NCI-H748 (cell line): ENCODE results near the gene DOP1A.
"Not testable (repeated sequence)": the region's sequence is repeated elsewhere in the genome, so short reads cannot be mapped to it uniquely, and the experiment has no call there.

Source experiments
- DNase-seq: peaks from one replicate; lab custom pipeline; 2025; ENCODE audit not compliant: unreplicated experiment; lab: John Stamatoyannopoulos, UW

The DOP1A gene

DNA sequence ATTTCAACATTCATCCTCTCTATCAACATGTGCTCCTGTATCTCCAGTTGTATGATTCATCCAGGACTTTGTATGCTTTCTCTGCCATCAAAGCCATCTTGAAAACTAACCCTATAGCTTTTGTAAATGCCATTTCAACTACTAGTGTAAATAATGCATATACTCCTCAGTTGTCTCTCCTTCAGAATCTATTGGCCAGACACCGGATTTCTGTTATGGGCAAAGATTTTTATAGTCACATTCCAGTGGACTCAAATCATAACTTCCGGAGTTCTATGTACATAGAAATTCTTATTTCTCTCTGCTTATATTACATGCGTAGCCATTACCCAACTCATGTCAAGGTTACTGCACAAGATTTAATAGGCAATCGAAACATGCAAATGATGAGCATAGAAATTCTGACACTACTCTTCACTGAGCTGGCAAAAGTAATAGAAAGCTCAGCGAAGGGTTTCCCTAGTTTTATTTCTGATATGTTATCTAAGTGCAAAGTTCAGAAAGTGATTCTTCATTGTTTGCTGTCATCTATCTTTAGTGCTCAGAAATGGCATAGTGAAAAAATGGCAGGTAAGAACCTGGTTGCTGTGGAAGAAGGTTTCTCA, 70.7 kb downstream of the DOP1A start:
- no peak for DNase-seq

DNA sequence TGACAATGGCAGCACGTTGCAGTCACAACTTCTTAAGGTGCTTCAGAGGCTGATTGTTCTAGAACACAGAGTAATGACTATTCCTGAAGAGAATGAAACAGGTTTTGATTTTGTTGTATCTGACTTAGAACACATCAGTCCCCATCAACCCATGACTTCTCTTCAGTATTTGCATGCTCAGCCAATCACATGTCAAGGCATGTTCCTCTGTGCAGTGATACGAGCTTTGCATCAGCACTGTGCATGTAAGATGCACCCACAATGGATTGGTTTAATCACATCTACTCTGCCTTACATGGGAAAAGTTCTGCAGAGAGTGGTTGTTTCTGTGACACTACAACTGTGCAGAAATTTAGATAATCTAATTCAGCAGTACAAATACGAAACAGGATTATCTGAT, 71.3 kb downstream of the DOP1A start:
- DNase-seq, result no peak

DNA sequence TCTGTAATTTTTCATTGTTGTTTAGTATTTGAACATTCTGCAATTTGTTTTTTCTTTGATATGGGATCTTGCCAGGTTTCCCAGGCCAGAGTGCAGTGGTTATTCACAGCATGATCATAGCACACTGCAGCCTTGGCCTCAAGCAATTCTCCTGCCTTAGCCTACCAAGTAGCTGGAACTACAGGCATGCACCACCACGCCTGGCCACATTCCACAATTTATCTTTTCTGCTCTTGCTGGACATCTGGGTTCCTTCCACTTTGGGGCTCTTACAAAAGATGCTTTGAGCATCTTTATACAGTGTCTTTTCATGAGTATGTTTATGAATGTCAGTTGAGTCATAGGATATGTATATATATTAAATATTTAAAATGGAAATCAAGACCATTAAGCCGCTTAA, 83.6 kb downstream of the DOP1A start:
- DNase-seq, result no peak

DNA sequence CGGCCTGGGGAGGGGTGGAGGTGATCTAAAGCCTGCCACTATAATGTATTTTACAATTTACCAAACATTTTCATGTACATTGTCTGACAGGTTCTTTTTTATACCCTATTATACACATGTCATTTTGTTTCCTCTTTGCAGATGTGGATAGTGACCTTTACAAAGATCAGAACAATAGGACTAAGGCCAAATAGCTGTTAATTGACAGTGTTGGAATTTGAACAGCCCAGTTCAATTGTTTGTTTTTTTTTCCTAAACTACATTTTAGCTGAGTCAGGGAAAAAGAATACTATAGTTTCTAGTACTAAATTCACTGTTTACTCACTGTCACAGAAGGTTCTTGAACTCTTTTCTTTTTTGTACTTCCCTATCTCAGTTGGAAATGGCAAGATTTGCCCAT, 85.4 kb downstream of the DOP1A start:
- no peak for DNase-seq

DNA sequence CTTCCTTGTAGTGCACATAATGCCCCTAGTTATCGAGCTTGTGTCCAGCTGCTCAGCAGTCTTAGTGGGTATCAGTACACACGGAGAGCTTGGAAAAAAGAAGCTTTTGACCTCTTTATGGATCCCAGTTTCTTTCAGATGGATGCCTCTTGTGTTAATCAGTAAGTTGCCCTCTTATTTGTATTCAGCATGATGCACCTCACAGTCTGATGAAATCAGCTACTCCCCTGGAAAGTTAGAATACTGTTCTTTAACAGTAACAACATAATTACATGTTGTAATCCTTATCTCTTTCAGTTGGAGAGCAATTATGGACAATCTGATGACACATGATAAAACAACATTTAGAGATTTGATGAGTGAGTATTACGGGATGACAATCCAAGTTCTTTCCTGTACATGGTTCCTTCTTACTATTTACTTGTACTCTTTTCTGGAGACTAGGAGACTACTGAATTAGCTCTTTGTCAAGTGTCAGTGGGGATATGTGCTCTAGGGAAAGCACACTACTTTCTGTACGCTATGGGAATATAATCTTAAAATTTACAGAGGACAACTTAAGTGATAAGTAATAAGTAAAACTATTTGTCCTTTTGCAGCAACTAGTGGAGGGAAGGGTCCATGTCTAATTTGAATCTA, 86.5 kb downstream of the DOP1A start:
- peak; percentile 30 for DNase-seq

DNA sequence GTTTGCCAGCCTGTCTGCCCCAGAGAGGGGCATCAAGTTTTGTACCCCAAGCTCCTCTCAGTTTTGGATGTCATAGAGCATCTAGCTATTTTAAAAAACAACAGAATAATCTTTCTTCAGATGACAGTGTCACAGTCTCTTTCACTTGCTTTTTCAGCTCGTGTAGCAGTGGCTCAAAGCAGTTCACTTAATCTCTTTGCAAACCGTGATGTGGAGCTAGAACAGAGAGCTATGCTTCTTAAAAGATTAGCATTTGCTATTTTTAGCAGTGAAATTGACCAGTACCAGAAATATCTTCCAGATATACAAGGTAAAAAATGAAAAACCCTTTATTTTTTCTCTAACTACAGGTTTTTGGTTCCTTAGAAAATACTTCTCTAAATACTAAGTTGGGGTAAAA, 88.3 kb downstream of the DOP1A start:
- no peak for DNase-seq

DNA sequence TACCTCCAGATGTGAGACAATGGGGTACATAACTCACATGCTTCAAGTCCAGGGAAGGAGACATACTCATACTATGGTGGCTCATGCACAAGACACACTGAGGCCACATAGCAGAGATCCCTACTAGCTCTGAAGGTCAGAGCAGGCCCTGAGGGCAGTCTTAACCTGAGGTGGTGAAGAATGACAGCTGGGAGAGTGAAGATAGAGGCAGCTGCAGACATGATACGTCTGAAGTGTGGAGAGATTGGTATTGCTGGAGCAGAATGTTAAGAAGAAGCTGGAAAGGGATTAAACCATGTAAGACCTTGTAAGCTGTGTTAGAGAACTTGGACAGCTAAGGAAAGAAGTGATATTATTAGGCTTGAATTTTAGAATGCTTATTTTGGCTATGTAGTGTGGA, 92.7 kb downstream of the DOP1A start:
- DNase-seq, result no peak

DNA sequence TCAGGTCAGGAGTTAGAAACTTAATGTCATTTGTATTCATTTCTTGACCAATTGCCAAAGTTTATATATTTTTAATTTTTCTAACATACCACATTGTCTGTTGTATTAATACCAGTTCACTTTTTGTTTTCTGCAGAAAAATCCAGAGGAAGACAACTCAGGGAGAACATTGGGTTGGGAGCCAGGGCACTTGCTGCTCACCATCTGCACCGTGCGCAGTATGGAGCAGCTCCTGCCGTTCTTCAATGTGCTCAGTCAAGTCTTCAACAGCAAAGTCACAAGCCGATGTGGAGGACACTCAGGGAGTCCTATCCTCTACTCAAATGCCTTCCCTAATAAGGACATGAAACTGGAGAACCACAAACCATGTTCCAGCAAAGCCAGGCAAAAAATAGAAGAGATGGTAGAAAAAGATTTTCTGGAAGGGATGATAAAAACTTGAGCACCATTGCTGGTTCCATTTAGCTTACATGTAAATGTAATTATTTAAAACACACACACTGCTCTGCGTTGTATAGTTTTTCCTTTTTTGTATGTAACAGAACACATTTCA, 100.3 kb downstream of the DOP1A start:
- DNase-seq, result no peak

DNA sequence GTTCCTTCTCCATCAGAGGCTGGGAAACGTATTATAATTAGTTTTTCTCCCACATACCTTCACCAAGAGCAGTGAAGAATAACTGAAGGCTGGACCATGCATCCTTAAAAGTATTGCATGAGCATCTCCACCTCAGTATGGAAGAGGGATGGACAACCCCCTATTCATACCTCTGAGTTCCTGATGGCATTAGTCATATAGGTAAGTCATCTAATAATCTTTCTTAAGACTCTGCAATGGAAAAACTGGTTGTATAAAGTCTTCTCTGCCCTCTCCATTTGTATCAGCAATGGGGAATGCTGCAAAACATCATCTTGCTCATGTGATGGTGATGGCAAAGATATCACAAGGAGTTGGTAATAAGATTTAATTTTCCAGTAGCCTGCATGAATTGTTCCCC, 101.1 kb downstream of the DOP1A start:
- DNase-seq, result no peak

DNA sequence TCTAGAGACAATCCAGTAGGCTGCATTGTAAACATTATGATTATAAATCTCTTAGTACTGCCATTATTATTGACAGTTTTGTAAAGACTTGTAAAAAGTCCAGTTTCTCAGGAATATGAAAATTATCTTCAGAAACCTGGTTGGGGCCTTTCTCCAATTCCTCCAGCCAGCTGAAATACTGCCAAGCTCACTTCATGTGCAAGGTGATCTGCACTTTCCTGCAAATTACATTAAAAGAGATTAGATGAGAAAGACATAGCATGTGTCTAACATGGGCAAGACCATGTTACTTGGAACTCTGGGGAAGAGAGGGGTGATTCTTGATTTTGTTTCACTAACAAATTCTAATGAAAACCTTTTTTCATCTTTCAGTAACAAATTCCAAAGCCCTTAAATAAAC, 101.6 kb downstream of the DOP1A start:
- no peak for DNase-seq

DNA sequence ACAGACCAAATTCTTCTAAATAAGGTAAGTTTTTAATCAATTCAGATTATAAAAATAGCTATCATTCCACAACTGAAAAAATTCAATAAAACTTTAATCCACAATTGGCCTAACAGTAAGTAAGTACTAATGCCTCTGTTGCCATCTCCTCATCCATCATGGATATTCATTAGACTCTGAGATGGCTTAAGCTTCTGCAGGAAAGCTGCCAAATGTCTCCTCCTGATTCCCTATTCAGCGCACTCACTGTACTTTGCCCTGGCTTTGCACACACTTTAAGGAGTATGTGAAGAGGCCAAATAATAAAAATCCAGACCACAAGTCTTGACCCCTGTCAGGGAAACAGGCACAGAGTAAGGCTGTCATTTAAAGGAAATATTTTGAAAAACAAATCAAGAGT, 102.0 kb downstream of the DOP1A start:
- no peak for DNase-seq

DNA sequence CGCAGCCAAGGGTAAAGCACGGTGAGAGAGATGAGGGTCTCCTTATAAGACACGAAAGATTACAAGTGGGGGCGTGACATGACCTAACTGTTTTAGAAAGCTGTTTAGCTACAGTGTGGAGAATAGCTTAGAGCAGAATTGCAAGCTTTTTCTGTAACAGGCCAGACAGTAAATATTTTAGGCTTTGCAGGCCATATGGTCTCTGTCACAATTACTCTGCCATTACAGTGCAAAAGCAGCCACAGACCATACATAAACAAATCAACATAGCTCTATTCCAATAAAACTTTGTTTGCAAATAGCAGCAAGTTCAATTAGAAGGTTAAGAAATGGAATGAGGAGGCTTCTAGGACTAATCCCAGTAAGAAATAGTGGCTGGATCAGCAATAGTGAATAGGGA, 108.8 kb downstream of the DOP1A start:
- no peak for DNase-seq

DNA sequence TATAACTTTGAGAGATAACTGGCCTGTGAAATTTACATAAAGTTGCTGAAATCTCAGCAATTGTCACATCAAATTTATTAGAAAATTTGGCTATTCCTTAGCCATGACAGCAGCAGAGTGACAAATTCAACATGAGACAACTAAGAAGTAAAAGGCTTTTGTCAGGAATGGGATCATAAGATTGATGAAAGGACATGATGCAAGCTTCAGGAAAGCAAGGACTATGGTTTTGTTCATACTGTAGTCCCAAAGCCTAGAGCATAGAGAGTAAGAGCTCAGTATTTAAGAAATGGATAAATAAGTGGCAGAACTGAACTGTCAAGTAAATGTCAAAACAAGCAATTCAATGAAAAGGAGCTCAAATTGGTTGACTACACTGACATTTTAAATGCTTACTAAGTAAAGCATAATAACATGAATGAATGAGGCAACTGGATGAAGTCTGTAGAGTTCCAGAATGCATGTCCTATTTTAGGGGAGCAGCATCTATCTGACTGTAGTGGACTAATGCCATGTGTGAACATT, 113.0 kb downstream of the DOP1A start:
- no peak for DNase-seq

DNA sequence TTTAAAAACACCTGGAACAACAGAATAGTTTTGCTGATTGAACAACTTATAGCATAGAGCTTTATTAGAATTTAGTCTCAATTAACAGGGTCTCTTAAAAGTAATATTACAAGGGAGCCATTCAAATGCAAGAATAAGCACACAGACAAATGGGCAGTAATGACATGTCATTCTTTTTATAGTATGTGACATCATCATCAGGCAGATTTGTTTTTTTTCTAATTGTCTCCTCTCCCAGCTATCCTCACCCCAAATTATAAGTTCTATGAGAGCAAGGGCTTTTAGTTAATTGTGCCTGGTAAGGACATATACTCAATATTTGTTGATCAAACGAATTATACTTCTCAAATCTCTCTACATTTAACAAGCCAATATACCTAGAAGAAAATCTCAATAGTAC, 114.6 kb downstream of the DOP1A start:
- DNase-seq, result no peak

DNA sequence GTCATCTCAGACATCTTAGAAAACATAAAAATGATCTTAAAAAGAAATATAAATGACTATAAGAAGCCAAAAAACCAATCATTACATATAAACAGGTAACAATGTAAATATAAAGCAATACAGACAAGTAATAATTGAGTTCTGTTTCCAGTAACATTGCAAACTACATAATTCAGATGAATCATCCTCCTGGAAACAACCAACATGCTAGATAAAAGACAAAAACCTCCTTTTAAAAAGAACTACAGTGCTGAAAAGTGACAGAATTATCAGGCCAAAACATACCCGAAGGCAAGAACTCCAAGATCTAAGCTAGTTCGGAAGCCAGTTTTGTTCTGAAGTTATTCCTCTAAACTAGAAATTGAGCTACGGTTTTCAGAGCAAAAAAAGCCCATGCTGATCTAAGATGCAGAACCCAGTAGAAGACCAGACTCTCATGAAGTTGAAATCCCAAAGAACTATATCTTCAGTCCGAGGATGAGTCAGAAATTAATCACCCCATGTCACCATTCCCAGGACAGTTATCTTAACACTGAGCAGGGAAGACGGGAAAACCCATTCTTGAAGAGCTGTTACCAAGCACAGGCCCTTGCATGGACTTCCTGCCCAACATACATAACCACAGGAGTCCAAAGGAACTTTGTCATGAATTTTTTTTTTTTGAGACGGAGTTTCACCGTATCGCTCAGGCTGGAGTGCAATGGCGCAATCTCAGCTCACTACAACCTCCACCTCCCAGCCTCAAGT, 115.8 kb downstream of the DOP1A start:
- DNase-seq, result no peak

DNA sequence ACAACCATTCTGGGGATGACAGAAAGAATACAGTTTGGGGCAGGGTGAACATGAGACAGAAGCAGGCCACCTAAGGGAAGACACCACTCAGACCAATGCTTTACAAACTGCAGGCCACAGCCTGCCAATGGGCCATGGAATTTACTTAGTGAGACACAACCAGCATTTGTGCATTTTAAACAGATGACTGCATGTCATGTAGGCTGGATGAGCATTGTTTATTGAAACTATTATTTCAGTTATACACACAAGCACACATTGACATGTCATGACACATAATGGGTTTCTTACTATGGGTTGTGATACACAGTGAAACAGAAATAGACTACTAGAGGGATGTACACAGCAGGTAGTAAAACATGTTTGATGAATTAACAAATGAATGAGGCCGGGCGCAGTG, 117.6 kb downstream of the DOP1A start:
- no peak for DNase-seq

DNA sequence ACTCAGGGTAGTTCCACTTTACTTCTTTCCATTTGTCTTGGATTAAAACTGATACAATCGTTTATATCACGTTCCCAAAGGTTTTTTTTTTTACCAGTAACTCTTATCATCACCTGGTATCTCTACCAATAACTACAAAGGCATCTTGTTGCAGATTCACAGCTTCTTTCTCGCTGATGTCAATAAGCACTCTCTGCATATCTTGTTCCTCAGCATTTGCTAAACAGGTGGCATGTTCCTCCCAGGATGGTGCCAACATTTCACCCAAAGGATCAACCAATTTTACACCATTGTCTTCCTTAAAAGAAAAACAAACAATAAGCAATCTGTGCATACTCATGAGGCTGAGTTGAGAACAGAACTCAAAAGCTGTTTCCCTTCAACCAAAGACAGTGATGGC, 121.0 kb downstream of the DOP1A start:
- DNase-seq, result no peak

DNA sequence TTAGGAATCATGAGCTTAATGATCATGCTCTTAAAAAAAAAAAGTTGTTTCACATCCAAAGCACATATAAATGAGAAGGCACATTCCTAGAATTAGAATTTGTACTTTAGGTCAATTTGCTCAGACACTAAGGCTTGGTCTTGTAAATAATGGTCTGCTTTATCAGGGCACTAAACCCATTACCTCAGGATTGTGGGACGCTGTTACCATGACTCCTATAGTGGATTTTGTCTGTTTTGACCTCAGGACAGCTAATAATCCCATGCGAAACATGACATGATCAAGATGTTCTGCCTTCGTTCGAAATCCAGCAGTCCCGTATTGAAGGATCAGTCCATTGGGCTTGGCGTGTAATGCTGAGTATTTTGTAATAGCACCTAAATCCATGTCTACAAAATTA, 123.2 kb downstream of the DOP1A start:
- no peak for DNase-seq

DNA sequence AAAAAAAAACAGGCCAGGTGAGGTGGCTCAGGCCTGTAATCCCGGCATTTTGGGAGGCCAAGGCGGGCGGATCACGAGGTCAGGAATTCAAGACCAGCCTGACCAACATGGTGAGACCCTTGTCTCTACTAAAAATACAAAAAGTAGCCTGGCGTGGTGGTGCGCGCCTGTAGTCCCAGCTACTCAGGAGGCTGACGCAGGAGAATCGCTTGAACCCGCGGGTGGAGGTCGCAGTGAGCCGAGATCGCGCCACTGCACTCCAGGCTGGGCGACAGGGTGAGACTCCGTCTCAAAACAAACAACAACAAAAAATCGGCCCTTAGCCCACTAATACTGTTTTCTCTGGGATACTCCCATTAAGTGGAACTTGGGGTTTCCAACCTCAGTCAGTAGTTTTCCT, 124.5 kb downstream of the DOP1A start:
- not testable (repeated sequence) for DNase-seq

DNA sequence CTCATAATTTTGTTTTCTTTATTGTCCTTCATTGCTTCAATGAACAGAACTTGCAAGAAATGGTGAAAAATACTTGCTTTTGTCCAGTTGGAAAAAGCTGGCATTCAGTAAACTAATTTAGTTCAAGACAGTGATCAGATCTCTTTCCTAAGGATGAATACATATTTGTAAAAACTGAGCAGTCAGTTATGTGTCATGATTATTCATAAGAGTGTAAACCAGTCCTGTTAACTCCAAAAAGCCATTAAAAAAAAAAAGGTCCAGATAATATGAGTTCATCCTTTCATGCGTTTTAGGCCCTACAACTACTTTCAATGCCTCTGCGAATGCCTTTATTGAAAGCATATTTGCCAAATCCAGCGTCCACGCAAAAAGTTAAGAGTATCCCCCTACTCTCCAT, 125.0 kb downstream of the DOP1A start:
- DNase-seq, result no peak

DNA sequence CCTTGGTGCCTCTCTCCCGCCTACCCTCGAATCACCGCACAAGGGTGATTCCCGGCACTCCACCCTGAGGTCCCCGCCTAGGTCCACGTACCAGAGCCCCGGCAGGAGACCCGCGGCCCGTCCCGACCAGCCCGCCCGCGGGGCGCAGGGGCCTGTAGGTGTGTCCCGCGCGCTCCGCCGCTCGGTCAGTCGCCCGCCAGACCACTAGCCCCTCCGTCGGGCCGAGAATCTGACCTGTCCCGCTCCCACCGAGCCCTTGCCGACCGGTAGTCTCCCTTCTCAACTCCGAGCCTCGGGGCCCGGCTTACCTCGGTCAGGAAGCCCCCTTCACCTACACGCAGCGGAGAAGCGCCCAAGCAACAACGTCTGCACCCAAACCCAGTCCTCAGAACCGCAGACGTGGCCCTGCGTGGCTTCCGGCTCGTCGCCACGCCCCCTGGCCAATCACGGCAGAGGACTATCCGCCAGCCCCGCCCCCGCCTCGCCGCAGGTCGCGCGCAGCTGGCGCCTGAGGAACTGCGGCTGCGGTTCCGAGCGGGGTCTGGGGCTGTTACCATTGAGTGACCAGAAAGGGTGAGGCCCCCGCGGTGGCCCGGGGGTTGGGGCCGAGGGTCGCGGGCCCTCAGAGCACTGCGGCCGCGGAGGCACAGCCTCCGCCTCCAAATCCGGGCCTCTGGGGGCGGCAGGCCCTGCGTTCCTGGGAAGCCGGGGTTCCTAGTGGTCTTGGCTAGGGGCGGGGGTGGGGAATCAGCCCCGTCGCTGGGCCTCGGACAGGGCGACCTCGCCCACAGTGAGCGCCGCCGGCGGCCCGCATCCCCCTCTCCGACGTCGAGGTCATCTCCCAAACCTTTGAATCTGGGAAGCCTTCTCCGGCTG, 125.6 kb downstream of the DOP1A start, which contains the start of the genes PGM3 and RWDD2A:
TSS of gene PGM3 (minus strand) at position 395 of the 876 bp plus-strand sequence. CDS start 2,253 bp downstream, outside the sequence.
TSS of gene RWDD2A (plus strand) at position 487 of the 876 bp plus-strand sequence. CDS start 1,095 bp downstream, outside the sequence.
- DNase-seq, result peak; percentile 89
